HG02642 (cell line): ENCODE results near the gene ATAD5.
"Not testable (repeated sequence)": the region's sequence is repeated elsewhere in the genome, so short reads cannot be mapped to it uniquely, and the experiment has no call there.

Source experiments
- ATAC-seq: cut with Tn5 transposase; IDR thresholded peaks from one replicate; pipeline ENCODE4 v1.9.1; 2021; ENCODE audit warnings: mild to moderate bottlenecking; ENCODE audit not compliant: unreplicated experiment, poor library complexity

ATAD5 gene, protein sequence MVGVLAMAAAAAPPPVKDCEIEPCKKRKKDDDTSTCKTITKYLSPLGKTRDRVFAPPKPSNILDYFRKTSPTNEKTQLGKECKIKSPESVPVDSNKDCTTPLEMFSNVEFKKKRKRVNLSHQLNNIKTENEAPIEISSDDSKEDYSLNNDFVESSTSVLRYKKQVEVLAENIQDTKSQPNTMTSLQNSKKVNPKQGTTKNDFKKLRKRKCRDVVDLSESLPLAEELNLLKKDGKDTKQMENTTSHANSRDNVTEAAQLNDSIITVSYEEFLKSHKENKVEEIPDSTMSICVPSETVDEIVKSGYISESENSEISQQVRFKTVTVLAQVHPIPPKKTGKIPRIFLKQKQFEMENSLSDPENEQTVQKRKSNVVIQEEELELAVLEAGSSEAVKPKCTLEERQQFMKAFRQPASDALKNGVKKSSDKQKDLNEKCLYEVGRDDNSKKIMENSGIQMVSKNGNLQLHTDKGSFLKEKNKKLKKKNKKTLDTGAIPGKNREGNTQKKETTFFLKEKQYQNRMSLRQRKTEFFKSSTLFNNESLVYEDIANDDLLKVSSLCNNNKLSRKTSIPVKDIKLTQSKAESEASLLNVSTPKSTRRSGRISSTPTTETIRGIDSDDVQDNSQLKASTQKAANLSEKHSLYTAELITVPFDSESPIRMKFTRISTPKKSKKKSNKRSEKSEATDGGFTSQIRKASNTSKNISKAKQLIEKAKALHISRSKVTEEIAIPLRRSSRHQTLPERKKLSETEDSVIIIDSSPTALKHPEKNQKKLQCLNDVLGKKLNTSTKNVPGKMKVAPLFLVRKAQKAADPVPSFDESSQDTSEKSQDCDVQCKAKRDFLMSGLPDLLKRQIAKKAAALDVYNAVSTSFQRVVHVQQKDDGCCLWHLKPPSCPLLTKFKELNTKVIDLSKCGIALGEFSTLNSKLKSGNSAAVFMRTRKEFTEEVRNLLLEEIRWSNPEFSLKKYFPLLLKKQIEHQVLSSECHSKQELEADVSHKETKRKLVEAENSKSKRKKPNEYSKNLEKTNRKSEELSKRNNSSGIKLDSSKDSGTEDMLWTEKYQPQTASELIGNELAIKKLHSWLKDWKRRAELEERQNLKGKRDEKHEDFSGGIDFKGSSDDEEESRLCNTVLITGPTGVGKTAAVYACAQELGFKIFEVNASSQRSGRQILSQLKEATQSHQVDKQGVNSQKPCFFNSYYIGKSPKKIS (N-terminal part only)

DNA sequence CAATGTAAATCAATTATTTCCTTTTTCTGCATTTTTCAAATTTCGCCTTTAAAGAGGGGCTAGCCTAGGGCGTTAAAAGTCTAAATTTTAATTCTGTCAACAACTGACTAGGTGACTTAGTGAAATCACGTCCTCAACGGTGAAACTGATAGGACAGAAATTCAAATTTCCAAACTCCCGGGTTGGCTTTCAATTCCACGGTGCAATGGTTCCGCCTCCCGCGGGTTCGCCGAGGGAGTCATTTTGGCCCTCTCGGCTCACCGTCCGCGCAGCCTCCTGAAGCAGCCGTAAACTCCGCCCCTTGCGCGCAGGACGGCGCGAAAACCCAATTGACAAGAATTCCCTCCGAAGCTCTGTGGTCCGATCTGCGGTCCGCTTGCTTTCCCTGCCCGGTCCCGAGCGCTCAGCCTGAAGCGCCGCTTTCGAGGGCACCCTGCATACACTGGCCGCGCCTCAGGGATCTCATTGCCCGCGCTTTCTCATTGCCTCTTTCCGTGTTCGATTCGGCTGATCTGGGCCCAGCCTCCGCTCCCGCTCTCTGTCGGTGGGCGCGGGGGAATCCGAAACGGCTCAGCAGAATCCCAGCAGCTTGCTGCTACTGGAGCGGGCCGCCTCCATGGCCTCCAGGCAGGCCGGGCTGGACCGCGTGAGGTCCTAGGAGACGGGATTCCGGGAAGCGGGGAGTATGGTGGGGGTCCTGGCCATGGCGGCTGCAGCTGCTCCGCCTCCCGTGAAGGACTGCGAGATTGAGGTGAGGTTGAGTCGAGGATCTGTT lies at the start of gene ATAD5:
Gene ATAD5 (plus strand): TSS at position 304 of the 775 bp plus-strand sequence. CDS start 382 bp downstream, at position 686.
- peak; percentile 77 for ATAC-seq

DNA sequence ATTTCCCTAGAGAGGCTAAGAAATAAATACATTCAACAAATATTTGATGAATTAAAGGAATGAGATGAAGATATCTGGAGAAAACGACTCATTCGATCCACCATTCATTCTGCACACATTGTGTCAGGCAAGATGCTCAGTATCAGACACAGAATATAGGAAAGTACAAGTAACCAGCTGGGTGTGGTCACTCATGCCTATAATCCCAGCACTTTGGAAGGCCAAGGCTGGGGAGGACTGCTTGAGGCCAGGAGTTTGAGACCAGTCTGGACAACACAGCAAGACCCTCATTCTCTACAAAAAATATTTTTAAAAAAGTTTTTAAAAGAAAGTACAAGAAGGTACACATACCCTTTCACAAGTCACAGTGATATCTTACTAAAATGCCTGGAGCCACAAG lies 49.6 kb upstream of the ATAD5 start:
- ATAC-seq = no peak

DNA sequence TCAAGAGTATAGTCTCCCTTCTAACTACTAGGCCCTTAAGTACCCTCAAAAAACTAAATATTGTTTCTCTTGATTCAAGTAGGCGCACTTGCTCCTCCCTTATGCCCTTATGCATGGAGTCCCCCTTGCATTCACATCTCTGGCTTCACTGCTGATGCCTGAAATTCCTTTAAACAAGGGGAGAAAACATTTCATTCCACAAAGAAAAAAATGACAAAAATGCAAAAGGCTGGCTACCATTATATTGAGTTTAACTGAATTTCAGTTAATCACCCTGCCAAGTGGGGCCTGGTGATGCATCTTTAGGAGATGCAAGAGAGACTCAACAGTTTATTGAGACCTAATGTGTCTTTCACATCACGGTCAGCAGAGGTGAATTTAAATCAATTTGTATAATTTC lies 42.8 kb upstream of the ATAD5 start:
- ATAC-seq = no peak

DNA sequence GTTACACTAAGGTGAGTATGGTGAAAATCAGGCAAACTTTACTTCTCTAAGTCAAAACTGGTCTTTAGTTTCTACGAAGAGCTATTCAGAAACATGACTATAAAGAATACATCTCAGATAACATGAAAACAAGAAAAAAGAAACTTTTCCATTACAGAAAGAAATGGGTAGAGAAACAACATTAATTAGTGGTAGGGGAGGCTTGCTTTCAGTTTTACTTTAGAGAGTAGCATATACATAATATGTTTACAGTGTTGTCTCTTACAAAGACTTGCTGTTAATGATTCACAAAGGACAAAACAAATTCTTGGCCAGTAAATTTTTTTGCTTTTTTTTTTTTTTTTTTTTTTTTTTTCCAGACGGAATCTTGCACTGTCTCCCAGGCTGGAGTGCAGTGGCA lies 41.5 kb upstream of the ATAD5 start:
- ATAC-seq = no peak

DNA sequence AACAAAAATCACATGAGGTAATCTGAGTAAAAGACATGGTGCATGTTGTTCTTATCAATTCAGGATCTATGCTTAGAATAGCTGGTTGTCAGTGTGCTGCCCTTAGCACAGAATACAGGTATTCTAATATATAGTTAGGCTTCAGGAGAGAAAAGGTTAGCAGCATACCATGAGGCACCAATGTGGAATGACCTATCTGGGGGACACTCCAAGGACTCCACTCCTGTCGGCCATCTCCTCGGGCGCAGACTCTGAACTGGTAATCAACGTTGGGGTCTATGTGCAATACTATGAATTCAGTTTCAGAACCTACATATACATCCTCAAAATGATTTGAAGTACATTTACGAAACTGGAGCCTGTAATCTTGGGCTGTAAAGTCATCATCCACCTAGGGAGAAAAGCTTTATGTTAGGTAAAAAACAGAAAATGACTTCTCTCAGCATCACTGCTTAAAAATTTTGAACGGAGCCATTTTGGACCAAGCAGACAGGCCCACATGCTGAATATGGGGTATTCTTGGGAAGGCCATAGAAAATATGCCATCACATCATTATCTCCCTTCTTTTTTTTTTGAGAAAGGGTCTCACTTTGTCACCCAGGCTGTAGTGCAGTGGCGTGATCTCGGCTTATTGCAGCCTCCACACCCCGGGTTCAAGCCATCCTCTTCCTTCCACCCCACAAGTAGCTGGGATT lies 38.3 kb upstream of the ATAD5 start:
- ATAC-seq = no peak

DNA sequence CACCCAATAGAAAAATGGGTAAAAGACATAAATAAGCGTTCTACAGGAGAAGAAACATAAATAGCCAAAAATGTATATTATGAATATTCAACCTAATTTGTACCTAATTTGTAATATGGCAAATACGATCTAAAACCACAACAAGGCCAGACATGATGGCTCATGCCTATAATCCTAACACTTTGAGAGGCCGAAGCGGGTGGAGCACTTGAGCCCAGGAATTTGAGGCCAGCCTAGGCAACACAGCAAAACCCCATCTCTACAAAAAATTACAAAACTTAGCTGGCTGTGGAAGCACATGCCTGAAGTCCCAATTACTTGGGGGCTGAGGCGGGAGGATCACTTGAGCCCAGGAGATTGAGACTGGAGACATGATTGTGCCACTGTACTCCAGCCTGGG lies 37.4 kb upstream of the ATAD5 start:
- ATAC-seq = no peak

DNA sequence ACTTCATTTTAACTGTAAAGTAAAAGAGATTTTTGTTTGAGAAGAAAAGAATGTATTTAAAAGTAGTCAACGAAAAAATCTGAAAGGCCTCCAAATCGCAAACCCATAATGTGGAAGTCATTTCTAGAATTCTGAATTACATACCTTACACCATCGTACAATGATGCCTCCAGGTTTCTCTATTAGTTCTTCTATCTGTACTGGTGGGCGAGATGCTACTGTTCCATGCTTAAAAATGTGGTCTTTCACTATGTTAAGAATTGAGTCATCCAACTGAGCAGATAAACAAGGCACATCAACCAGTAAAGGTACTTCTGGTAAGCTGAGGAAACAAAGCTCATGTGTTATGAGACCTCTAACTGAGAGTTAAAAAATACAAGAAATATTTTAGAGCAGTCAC lies 35.8 kb upstream of the ATAD5 start:
- ATAC-seq = no peak

DNA sequence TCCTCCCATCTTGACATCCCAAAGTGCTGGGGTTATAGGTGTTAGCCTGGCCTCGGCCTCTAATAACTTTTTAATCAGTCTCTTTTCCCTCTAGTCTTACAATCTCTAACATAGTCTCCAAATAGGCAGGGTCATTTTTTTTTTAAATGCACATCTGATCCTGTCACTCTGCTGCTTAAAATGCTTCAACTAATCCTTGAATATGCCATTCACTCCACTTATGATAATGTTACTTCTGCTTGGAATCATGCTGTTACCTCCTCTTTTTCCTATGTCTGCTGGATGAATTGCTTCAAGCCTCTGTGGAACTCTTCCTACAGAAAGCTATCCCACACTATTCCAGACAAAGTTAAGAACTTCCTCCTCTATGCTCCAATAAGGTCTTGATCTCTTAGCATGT lies 30.1 kb upstream of the ATAD5 start:
- ATAC-seq = no peak

DNA sequence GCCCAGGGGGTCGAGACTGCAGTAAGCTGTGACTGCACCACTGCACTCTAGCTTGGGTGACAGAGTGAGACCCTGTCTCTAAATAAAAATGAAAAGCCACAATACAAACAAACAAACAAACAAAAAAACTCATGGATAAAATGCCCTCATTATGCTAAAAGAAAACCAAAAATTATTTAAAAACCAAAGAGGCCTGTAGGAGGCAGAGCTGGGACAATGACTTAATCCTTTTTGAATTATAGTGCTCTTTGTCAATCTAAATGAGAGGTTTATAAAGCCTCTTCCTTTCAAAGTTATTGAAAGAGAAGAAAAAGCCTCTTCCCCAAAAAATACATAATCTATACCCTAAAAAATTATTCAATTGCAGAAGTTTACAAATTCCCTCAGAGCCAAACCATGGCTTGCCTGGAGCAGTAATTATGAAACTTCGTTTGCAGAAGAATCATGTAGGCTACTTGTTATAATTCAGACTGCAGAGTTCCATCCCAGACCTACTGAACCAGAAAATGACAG lies 25.8 kb upstream of the ATAD5 start:
- ATAC-seq = no peak

DNA sequence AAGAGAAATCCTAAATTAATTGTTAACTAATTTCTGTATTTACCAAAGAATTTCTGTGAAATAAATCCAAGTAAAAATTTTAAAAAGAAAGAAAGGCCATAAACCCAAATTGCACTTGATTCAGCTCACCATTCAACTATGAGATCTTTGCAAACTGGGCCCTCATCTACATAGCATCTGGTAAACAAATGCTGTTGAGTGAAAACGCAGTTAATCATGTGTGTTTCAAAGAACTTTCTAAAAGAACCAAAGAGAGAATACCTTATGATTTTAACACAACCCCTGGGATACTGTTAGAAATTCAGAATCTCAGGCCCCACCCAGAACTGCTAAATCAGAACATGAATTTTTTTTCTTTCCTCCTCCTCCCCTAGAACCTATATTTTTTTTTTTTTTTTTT lies 23.9 kb upstream of the ATAD5 start:
- ATAC-seq = no peak

DNA sequence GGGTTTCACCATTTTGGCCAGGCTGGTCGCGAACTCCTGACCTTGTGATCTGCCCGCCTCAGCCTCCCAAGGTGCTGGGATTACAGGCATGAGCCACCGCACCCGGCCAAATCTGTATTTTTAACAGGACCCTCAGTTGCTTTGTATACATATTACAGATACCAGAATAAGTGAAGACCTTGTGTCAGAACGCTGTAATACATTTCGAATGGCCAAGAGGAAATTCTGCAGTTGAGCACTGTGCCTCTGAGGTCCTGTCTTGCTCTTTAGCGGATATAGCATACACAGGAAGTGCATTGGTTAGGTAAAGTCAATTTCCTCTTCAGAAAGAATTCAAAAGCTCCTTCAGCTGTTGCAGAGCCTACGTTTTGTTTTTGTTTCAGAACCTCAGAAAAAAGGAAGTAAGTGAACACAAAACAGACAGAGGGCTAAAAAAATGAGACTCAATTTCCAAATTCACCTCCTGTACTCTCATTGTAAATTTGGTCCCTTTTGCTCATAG lies 22.9 kb upstream of the ATAD5 start:
- peak; percentile 76 for ATAC-seq

DNA sequence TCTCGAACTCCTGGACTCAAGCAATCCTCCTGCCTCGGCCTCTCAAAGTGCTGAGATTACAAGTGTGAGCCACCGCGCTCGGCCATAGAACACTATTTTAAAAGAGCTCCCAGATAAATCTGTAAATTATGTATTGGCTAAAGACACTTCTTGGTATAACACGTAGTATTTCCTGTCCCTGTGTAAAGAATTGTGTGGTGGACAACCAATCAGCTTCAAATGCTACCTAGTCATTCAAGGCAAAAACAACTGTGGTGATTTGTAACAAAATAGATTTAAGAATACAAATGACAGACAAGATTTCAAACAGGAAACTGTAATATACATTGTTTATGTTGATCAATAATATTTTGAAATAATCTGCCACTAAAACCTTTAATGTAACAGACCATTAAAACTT lies 21.9 kb upstream of the ATAD5 start:
- ATAC-seq = no peak

DNA sequence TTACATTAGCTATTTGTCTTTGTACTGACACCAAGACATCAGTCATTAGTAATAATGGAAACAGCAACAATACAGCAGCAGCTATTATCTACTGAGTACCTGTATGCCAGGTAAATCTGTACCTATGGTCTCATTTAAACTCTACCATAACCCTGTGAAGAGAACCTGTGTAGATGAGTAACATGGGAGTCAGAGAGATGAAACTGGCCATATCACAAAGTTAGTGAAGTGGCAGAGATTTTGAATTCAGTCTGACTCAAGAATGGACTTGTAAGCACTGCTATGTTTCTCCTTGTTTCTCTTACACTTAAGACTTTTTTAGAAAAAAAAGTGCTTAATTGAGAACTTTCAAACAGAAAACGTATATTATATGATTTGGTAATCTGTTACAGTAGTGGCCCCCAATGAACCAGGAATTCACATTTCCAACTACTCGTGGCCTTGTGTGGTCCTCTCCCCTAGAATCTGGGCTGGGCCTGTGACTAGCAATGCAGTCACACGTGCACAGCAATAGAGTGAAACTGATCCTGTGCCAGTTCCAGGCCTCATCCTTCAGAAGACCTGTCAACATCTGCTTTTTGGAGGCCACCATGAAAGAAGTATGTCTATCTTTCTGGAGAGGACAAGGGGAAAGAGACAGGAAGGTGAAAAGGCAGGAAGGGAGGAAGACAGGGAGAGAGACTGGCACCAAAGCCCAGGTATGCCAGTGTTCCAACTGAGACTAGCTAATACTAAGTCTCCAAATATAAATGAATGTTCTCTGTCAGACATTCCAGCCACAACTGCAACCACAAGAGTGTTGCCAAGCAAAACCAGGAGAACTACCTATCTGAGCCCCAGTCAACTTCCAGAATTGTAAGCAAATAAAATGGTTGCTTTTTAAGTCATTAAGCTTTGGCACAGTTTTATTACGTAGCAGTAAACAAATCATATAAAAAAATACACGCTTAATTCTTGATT lies 19.3 kb upstream of the ATAD5 start:
- ATAC-seq = no peak

DNA sequence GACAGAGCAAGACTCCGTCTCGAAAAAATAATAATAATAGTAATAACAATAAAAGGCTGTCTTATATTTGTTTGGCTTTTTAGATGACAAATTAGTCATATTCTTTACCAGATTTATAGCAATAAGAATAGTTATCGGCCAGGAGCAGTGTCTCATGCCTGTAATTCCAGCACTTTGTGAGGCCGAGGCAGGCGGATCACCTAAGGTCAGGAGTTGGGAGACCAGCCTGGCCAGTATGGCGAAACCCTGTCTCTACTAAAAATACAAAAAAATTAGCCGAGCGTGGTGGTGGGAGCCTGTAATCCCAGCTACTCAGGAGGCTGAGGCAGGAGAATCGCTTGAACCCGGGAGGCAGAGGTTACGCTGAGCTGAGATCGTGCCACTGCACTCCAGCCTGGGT lies 17.5 kb upstream of the ATAD5 start:
- not testable (repeated sequence) for ATAC-seq

DNA sequence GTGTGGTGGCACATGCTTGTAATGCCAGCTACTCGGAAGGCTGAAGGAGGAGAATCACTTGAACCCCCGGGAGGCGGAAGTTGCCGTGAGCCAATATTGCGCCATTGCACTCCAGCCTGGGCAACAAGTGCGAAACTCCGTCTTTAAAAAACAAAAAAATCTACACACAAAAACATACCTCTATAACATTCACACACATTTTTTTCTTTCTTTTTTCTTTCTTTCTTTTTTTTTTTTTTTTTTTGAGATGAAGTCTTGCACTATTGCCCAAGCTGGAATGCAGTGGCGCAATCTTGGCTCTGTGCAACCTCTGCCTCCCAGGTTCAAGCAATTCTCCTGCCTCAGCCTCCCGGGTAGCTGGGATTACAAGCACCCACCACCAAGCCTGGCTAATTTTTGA lies 16.9 kb upstream of the ATAD5 start:
- ATAC-seq = not testable (repeated sequence)

DNA sequence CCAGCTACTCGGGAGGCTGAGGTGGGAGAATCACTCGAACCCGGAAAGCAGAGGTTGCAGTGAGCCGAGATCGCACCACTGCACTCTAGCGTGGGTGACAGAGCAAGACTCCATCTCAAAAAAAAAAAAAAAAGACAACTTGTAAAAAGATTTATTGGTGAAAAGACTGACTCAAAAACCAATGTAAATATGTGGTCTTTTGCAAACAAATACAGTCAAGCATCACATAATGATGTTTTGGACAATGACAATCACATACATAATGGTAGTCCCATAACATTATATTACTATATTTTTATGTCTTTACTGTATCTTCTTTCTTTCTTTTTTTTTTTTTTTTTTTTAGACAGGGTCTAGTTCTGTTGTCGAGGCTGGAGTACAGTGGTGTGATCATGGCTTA lies 15.6 kb upstream of the ATAD5 start:
- no peak for ATAC-seq

DNA sequence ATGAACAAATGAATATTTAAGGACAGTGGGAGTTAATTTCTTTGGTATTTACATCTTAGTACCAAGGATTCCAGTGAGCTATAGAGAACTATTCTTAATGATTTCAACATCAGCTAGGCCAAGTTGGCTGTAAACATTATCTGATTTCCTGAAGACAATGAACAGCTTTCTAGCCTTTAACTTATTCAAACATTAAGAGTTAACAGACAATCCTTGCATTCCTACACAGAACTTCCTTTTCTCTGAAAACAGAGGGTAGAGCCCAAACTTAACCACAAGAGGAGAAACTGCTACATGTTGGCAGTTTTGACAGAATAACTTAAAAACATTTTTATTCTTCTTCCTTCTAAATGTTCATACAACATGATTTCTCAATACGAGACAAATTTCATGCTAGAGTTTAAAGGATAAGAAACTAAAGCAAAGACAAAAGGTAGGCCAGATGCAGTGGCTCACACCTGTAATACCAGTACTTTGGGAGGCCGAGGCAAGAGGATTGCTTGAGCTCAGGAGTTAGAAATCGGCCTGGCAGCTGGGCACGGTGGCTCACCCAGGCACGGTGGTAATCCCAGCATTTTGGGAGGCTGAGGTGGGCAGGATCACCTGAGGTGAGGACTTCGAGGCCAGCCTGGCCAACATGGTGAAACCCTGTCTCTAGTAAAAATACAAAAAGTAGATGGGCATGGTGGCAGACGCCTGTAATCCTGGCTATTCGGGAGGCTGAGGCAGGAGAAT lies 11.6 kb upstream of the ATAD5 start:
- ATAC-seq = no peak
